PFSK-1 (cell line): ENCODE results near the gene GNAZ.

Source experiments
- FOXP2 ChIP-seq: optimal IDR thresholded peaks from 2 replicates; pipeline ENCODE3; 2011; ENCODE audit warnings: borderline replicate concordance, control low read depth, inconsistent platforms; ENCODE audit not compliant: insufficient read depth; ENCODE audit errors: extremely low read length, extremely low read depth
- POLR2AphosphoS5 ChIP-seq: IDR thresholded peaks from 2 replicates; pipeline ENCODE4 v1.6.1; 2012; ENCODE audit warnings: low read depth, mild to moderate bottlenecking, control low read depth, low read length, moderate library complexity
- REST ChIP-seq, 2 experiments: IDR thresholded peaks; 2 replicates each; pipeline versions ENCODE4 v1.6.1 to v1.8.0; 2011 to 2012; ENCODE audit warnings: low read depth in 2 of 2, low read length in 2 of 2, control low read depth in 1 of 2, inconsistent platforms in 1 of 2, mild to moderate bottlenecking in 1 of 2, moderate library complexity in 1 of 2; ENCODE audit not compliant: insufficient read depth in 1 of 2
- SIN3A ChIP-seq: IDR thresholded peaks from 2 replicates; pipeline ENCODE4 v1.6.1; 2012; ENCODE audit warnings: mild to moderate bottlenecking, low read length, moderate library complexity, borderline replicate concordance; ENCODE audit not compliant: insufficient read depth
- TAF1 ChIP-seq: IDR thresholded peaks from 2 replicates; pipeline ENCODE4 v1.6.1; 2012; ENCODE audit warnings: low read length, control low read depth, borderline replicate concordance; ENCODE audit not compliant: insufficient read depth

Gene GNAZ

GRCh38 chr22:23133922-23134321 is 63.6 kb downstream of the GNAZ start:
- TF ChIP-seq SIN3A (no peak), POLR2AphosphoS5 (no peak), FOXP2 (no peak), TAF1 (no peak), REST (IDR thresholded peaks at IDR 0.05; ENCODE audit: insufficient read depth in 1 of 2, low read depth in 2 of 2, low read length in 2 of 2) (no peak)

GRCh38 chr22:23137468-23137867 is 67.1 kb downstream of the GNAZ start:
- TF ChIP-seq SIN3A = no peak
- no peak for TF ChIP-seq TAF1
- TF ChIP-seq POLR2AphosphoS5 = no peak
- no peak for TF ChIP-seq FOXP2
- TF ChIP-seq REST (IDR thresholded peaks at IDR 0.05; ENCODE audit: insufficient read depth in 1 of 2, low read depth in 2 of 2, low read length in 2 of 2) = no peak

GRCh38 chr22:23137905-23138561 is 67.7 kb downstream of the GNAZ start:
- TF ChIP-seq SIN3A (no peak), REST (IDR thresholded peaks at IDR 0.05; ENCODE audit: insufficient read depth in 1 of 2, low read depth in 2 of 2, low read length in 2 of 2) (no peak), POLR2AphosphoS5 (no peak), TAF1 (no peak), FOXP2 (no peak)

- TF ChIP-seq TAF1 = no peak
- no peak for TF ChIP-seq FOXP2
- TF ChIP-seq REST (IDR thresholded peaks at IDR 0.05; ENCODE audit: insufficient read depth in 1 of 2, low read depth in 2 of 2, low read length in 2 of 2) = no peak
- TF ChIP-seq SIN3A = no peak
- no peak for TF ChIP-seq POLR2AphosphoS5
Observed at GRCh38 chr22:23138584-23139435, 68.5 kb downstream of the GNAZ start.

GRCh38 chr22:23140385-23140784 is 70.1 kb downstream of the GNAZ start:
- TF ChIP-seq FOXP2 = no peak
